Fibroblast of mammary gland (primary cell): Measurements from ENCODE around the gene SLC1A3.

ENCODE experiments used
- DNase-seq: peaks from one replicate; pipeline ENCODE4 v3.0.0-alpha.2; 2010; ENCODE audit warnings: low read depth
- H3K4me3 ChIP-seq: 2 replicates; pipeline ENCODE4 v1.5.1; 2011; ENCODE audit warnings: low read depth, mild to moderate bottlenecking, low read length, moderate library complexity; ENCODE audit not compliant: control insufficient read depth
- CTCF ChIP-seq: conservative IDR thresholded peaks from 2 replicates; pipeline ENCODE4 v1.5.1; 2011; ENCODE audit warnings: low read depth, low read length, inconsistent platforms; ENCODE audit not compliant: control insufficient read depth, insufficient read depth

SLC1A3 gene

DNA sequence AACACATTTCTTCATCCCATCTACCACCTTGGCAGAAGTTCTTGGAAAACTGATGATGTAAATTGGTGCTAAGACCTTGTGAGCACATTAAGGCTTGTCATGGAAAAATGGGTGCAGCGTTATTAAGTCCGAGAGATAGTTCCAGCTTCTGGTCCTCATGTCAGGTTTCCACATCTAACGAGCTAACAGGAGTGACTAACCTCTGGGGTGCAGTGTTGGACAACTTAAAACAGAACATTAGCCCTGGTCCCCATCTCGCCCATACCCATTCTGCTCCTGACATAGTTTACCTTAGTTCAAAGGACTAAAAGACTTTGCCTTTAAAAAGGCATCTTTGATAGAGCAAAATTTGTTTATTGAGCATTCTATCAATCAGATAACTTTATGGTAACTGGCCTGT lies 128.0 kb downstream of the SLC1A3 start:
- DNase-seq: peak; percentile 43
- TF ChIP-seq CTCF: peak; percentile 14
- H3K4me3 ChIP-seq: no peak overlapping the region

DNA sequence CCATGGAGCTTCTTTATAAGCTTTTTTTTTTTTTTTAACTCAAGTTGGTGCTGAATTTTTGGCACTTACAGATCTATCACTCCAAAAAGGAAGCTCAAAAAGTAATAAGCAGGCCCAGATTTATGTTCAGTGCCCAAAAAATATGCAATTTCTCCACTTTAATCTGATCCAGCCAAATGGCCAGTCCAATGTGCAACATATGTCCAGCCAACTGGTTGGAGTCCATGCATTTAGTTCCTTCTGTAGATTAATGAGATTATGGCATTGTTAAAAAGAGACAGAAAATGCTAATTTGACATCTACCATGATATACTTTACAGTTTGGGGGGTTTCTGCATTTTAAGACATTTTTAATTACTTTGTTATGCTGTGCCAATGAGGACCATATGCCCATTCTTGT lies 129.5 kb downstream of the SLC1A3 start:
- TF ChIP-seq CTCF: no peak
- DNase-seq: no peak
- H3K4me3 ChIP-seq: no peak overlapping the region
